ENCODE data around the gene CDH6. TPM values are rescaled to one million over a fixed set of nuclear protein-coding genes. Genes with fewer than 3 reads are reported as not detected.

The CDH6 gene
- polyA plus RNA-seq, 1 donor = 13.1 TPM

GRCh38 chr5:31303688-31304087 is 110.2 kb downstream of the CDH6 start:
- no peak for DNase-seq
- no peaks in the 10 kb centered on the region for H3K9me3 ChIP-seq (ENCODE audit: control insufficient read depth, low read depth, low read length)
- no peaks in the 10 kb centered on the region for H3K27me3 ChIP-seq (ENCODE audit: control insufficient read depth, insufficient read depth, low read length)
- H3K4me1 ChIP-seq (ENCODE audit: control insufficient read depth, insufficient read depth, low read length) = no peaks in the 10 kb centered on the region
- 83% methylated on average over 2 of the region's 5 CpGs for WGBS (ENCODE audit: insufficient coverage, low lambda C conversion rate)
- H3K27ac ChIP-seq (ENCODE audit: low read length) = no peak overlapping the region
- no peak overlapping the region for H3K4me3 ChIP-seq (ENCODE audit: low read length)
- H3K36me3 ChIP-seq (ENCODE audit: control insufficient read depth, insufficient read depth, low read length) = peaks cover 8% of the 10 kb centered on the region

GRCh38 chr5:31317665-31318064 is 124.2 kb downstream of the CDH6 start:
- H3K27ac ChIP-seq (ENCODE audit: low read length) = no peak overlapping the region
- no peak for DNase-seq
- H3K4me1 ChIP-seq (ENCODE audit: control insufficient read depth, insufficient read depth, low read length) = no peaks in the 10 kb centered on the region
- WGBS (ENCODE audit: insufficient coverage, low lambda C conversion rate) = no CpG with 5 or more reads among the region's 13 CpGs
- no peaks in the 10 kb centered on the region for H3K9me3 ChIP-seq (ENCODE audit: control insufficient read depth, low read depth, low read length)
- peaks cover 15% of the 10 kb centered on the region for H3K36me3 ChIP-seq (ENCODE audit: control insufficient read depth, insufficient read depth, low read length)
- H3K27me3 ChIP-seq (ENCODE audit: control insufficient read depth, insufficient read depth, low read length) = no peaks in the 10 kb centered on the region
- H3K4me3 ChIP-seq (ENCODE audit: low read length) = no peak overlapping the region

GRCh38 chr5:31319335-31319734 is 125.8 kb downstream of the CDH6 start:
- H3K4me3 ChIP-seq (ENCODE audit: low read length) = no peak overlapping the region
- H3K4me1 ChIP-seq (ENCODE audit: control insufficient read depth, insufficient read depth, low read length) = no peaks in the 10 kb centered on the region
- no peaks in the 10 kb centered on the region for H3K9me3 ChIP-seq (ENCODE audit: control insufficient read depth, low read depth, low read length)
- H3K36me3 ChIP-seq (ENCODE audit: control insufficient read depth, insufficient read depth, low read length) = peaks cover 22% of the 10 kb centered on the region
- no peaks in the 10 kb centered on the region for H3K27me3 ChIP-seq (ENCODE audit: control insufficient read depth, insufficient read depth, low read length)
- DNase-seq = no peak
- 100% methylated on average over 2 of the region's 4 CpGs for WGBS (ENCODE audit: insufficient coverage, low lambda C conversion rate)
- H3K27ac ChIP-seq (ENCODE audit: low read length) = no peak overlapping the region

GRCh38 chr5:31322946-31323345 is 129.5 kb downstream of the CDH6 start:
- H3K27me3 ChIP-seq (ENCODE audit: control insufficient read depth, insufficient read depth, low read length) = no peaks in the 10 kb centered on the region
- peaks cover 17% of the 10 kb centered on the region for H3K36me3 ChIP-seq (ENCODE audit: control insufficient read depth, insufficient read depth, low read length)
- no CpG with 5 or more reads among the region's 18 CpGs for WGBS (ENCODE audit: insufficient coverage, low lambda C conversion rate)
- DNase-seq = no peak
- no peak overlapping the region for H3K27ac ChIP-seq (ENCODE audit: low read length)
- no peaks in the 10 kb centered on the region for H3K9me3 ChIP-seq (ENCODE audit: control insufficient read depth, low read depth, low read length)
- H3K4me1 ChIP-seq (ENCODE audit: control insufficient read depth, insufficient read depth, low read length) = no peaks in the 10 kb centered on the region
- no peak overlapping the region for H3K4me3 ChIP-seq (ENCODE audit: low read length)

GRCh38 chr5:31324842-31325241 is 131.4 kb downstream of the CDH6 start:
- no peaks in the 10 kb centered on the region for H3K4me1 ChIP-seq (ENCODE audit: control insufficient read depth, insufficient read depth, low read length)
- no peaks in the 10 kb centered on the region for H3K9me3 ChIP-seq (ENCODE audit: control insufficient read depth, low read depth, low read length)
- DNase-seq = no peak
- no peak overlapping the region for H3K4me3 ChIP-seq (ENCODE audit: low read length)
- no peak overlapping the region for H3K27ac ChIP-seq (ENCODE audit: low read length)
- peaks cover 8% of the 10 kb centered on the region for H3K36me3 ChIP-seq (ENCODE audit: control insufficient read depth, insufficient read depth, low read length)
- WGBS (ENCODE audit: insufficient coverage, low lambda C conversion rate) = 100% methylated on average over 1 of the region's 3 CpGs
- no peaks in the 10 kb centered on the region for H3K27me3 ChIP-seq (ENCODE audit: control insufficient read depth, insufficient read depth, low read length)

- 66% methylated on average over 3 of the region's 11 CpGs for WGBS (ENCODE audit: insufficient coverage, low lambda C conversion rate)
- peaks cover 3% of the 10 kb centered on the region for H3K36me3 ChIP-seq (ENCODE audit: control insufficient read depth, insufficient read depth, low read length)
Observed at GRCh38 chr5:31328040-31328733, 134.7 kb downstream of the CDH6 start.

GRCh38 chr5:31329715-31330114 is 136.2 kb downstream of the CDH6 start:
- WGBS (ENCODE audit: insufficient coverage, low lambda C conversion rate) = no CpG with 5 or more reads among the region's 2 CpGs
- Histone ChIP-seq H3K36me3 (ENCODE audit: control insufficient read depth, insufficient read depth, low read length) (no peaks in the 10 kb centered on the region), H3K27ac (ENCODE audit: low read length) (no peak overlapping the region), H3K27me3 (ENCODE audit: control insufficient read depth, insufficient read depth, low read length) (no peaks in the 10 kb centered on the region), H3K4me1 (ENCODE audit: control insufficient read depth, insufficient read depth, low read length) (no peaks in the 10 kb centered on the region), H3K9me3 (ENCODE audit: control insufficient read depth, low read depth, low read length) (no peaks in the 10 kb centered on the region), H3K4me3 (ENCODE audit: low read length) (no peak overlapping the region)
- DNase-seq = no peak

More at GRCh38 chr5:31328040-31328733, 134.7 kb downstream of the CDH6 start:
- no peak for DNase-seq
- Histone ChIP-seq H3K4me3 (ENCODE audit: low read length) (no peak overlapping the region), H3K4me1 (ENCODE audit: control insufficient read depth, insufficient read depth, low read length) (no peaks in the 10 kb centered on the region), H3K27ac (ENCODE audit: low read length) (no peak overlapping the region), H3K9me3 (ENCODE audit: control insufficient read depth, low read depth, low read length) (no peaks in the 10 kb centered on the region), H3K27me3 (ENCODE audit: control insufficient read depth, insufficient read depth, low read length) (no peaks in the 10 kb centered on the region)

- 71% methylated on average over 1 of the region's 2 CpGs for WGBS (ENCODE audit: insufficient coverage, low lambda C conversion rate)
- Histone ChIP-seq H3K27ac (ENCODE audit: low read length) (no peak overlapping the region), H3K27me3 (ENCODE audit: control insufficient read depth, insufficient read depth, low read length) (no peaks in the 10 kb centered on the region), H3K36me3 (ENCODE audit: control insufficient read depth, insufficient read depth, low read length) (no peaks in the 10 kb centered on the region), H3K4me1 (ENCODE audit: control insufficient read depth, insufficient read depth, low read length) (no peaks in the 10 kb centered on the region), H3K9me3 (ENCODE audit: control insufficient read depth, low read depth, low read length) (no peaks in the 10 kb centered on the region), H3K4me3 (ENCODE audit: low read length) (no peak overlapping the region)
- no peak for DNase-seq
Observed at GRCh38 chr5:31332160-31332559, 138.7 kb downstream of the CDH6 start.

- DNase-seq = no peak
- H3K36me3 ChIP-seq (ENCODE audit: control insufficient read depth, insufficient read depth, low read length) = no peaks in the 10 kb centered on the region
- H3K27me3 ChIP-seq (ENCODE audit: control insufficient read depth, insufficient read depth, low read length) = no peaks in the 10 kb centered on the region
- no peak overlapping the region for H3K4me3 ChIP-seq (ENCODE audit: low read length)
- H3K9me3 ChIP-seq (ENCODE audit: control insufficient read depth, low read depth, low read length) = no peaks in the 10 kb centered on the region
- no peak overlapping the region for H3K27ac ChIP-seq (ENCODE audit: low read length)
- no CpG with 5 or more reads among the region's 2 CpGs for WGBS (ENCODE audit: insufficient coverage, low lambda C conversion rate)
- no peaks in the 10 kb centered on the region for H3K4me1 ChIP-seq (ENCODE audit: control insufficient read depth, insufficient read depth, low read length)
Observed at GRCh38 chr5:31333475-31333874, 140.0 kb downstream of the CDH6 start.

- H3K4me1 ChIP-seq (ENCODE audit: control insufficient read depth, insufficient read depth, low read length) = no peaks in the 10 kb centered on the region
- no peak for DNase-seq
- WGBS (ENCODE audit: insufficient coverage, low lambda C conversion rate) = 100% methylated on average over 1 of the region's 4 CpGs
Observed at GRCh38 chr5:31334061-31334860, 140.8 kb downstream of the CDH6 start.

More at GRCh38 chr5:31334061-31334860, 140.8 kb downstream of the CDH6 start:
- Histone ChIP-seq H3K36me3 (ENCODE audit: control insufficient read depth, insufficient read depth, low read length) (no peaks in the 10 kb centered on the region), H3K9me3 (ENCODE audit: control insufficient read depth, low read depth, low read length) (no peaks in the 10 kb centered on the region), H3K27me3 (ENCODE audit: control insufficient read depth, insufficient read depth, low read length) (no peaks in the 10 kb centered on the region), H3K4me3 (ENCODE audit: low read length) (no peak overlapping the region), H3K27ac (ENCODE audit: low read length) (no peak overlapping the region)
